H1 (cell line): ENCODE measurements around the gene EXT2. TPM values are rescaled to one million over a fixed set of nuclear protein-coding genes. Genes with fewer than 3 reads are reported as not detected.

ENCODE experiments used
- CREB1 ChIP-seq: IDR thresholded peaks from 2 replicates; pipeline ENCODE4 v1.6.1; 2012; ENCODE audit warnings: inconsistent platforms
- GTF2F1 ChIP-seq: IDR thresholded peaks from 2 replicates; pipeline ENCODE4 v1.6.1; 2012; ENCODE audit warnings: low read depth, low read length, improper control_type of control experiment, borderline replicate concordance
- TAF1 ChIP-seq: IDR thresholded peaks from 2 replicates; pipeline ENCODE4 v1.6.1; 2011; ENCODE audit warnings: mild to moderate bottlenecking, low read depth, low read length
- polyA plus RNA-seq, 7 experiments: library from polyadenylated mRNA; depleted of rRNA in 3 of 7; stranded (reverse) in 5 of 7; unstranded in 2 of 7; fragments of >200 nt in 5 of 7; fragments of 200-250 nt in 2 of 7; gene quantifications; 1 replicate in 5 of 7; 2 replicates in 1 of 7; 4 replicates in 1 of 7; pipeline versions ENCODE4 v1.2.1 to v1.2.3, GENCODE V29; 2011 to 2013; ENCODE audit warnings: missing spikeins in 2 of 7, mixed read lengths in 2 of 7
- total RNA-seq: library from RNA; stranded (reverse); fragmentation: NEBNext Ultra II Directional; extraction: Animal tissue kit (Norgen Biotek cat#: 25700); gene quantifications from 2 replicates; pipeline ENCODE4 v1.2.1, GENCODE V29; 2021

Gene EXT2
- total and polyA plus RNA-seq, 2 of the 8 experiments (the other 6 are each of a cell fraction or from before 2014, with no cell fraction given), result 29.8 to 42.8 TPM

DNA sequence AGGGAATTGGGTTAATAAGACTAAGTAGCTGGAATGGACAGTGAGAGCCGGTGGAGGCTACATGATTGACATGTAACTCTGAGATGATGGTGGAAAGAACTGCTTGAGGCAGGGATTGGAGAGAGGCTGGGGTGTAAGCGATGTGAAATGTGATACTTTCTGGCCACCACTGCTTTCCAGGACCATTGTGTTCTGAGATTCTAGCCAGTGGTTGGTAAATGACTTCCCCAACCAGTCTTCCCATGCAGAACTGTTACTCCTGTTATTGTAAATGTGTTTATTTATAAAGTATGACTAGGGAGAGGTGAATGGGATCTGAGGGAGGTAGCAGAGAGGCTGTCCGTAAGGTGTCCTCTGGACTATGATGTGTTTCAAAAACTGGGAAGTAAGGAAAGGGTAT lies 18.1 kb downstream of the EXT2 start (continued):
- TF ChIP-seq GTF2F1 (no peak), TAF1 (no peak), CREB1 (no peak)
- TF ChIP-seq, all 59 proteins: peak for 0
